Nephron (organoid): ENCODE results near the gene CD86.

Experiments used
- H3K27ac Mint-ChIP-seq, 3 experiments: 2 replicates each; pipeline ENCODE4 v1.8.0; 2020; ENCODE audit warnings: mixed read lengths in 3 of 3, mild to moderate bottlenecking in 2 of 3, moderate library complexity in 1 of 3
- H3K27me3 Mint-ChIP-seq: 2 replicates; pipeline ENCODE4 v1.8.0; 2021; ENCODE audit warnings: low read depth, mild to moderate bottlenecking, moderate library complexity, mixed read lengths
- H3K36me3 Mint-ChIP-seq: 2 replicates; pipeline ENCODE4 v1.8.0; 2020; ENCODE audit warnings: low read depth, mixed read lengths
- H3K4me1 Mint-ChIP-seq: 2 replicates; pipeline ENCODE4 v1.8.0; 2020; ENCODE audit warnings: mixed read lengths
- H3K4me3 Mint-ChIP-seq, 3 experiments: 2 replicates each; pipeline ENCODE4 v1.8.0; 2020; ENCODE audit warnings: mild to moderate bottlenecking in 3 of 3, mixed read lengths in 3 of 3, moderate library complexity in 2 of 3
- H3K9me3 Mint-ChIP-seq: 2 replicates; pipeline ENCODE4 v1.8.0; 2020; ENCODE audit warnings: mixed read lengths
- CTCF ChIP-seq, 3 experiments: fragments of 200-600 bp; sonication (generic); IDR thresholded peaks; one replicate each; pipeline ENCODE4 v1.5.0; 2021; ENCODE audit warnings: antibody characterized with exemption in 3 of 3; ENCODE audit not compliant: unreplicated experiment in 3 of 3

Gene CD86

GRCh38 chr3:122080207-122080587 lies 25.0 kb downstream of the CD86 start:
- Mint-ChIP-seq H3K9me3 (no peaks in the 10 kb centered on the region), H3K36me3 (no peaks in the 10 kb centered on the region), H3K4me3 (no peak overlapping the region), H3K27me3 (peaks cover 5% of the 10 kb centered on the region), H3K4me1 (no peaks in the 10 kb centered on the region), H3K27ac (no peak overlapping the region)
- no peak for TF ChIP-seq CTCF (IDR thresholded peaks at IDR 0.05; ENCODE audit: unreplicated experiment in 3 of 3)

GRCh38 chr3:122081543-122082247 lies 26.5 kb downstream of the CD86 start:
- Mint-ChIP-seq H3K27me3 (peaks cover 5% of the 10 kb centered on the region), H3K4me1 (no peaks in the 10 kb centered on the region), H3K4me3 (no peak overlapping the region), H3K27ac (peak overlapping the region in 1 of 3 experiments; percentile 8), H3K36me3 (no peaks in the 10 kb centered on the region), H3K9me3 (no peaks in the 10 kb centered on the region)
- no peak for TF ChIP-seq CTCF (IDR thresholded peaks at IDR 0.05; ENCODE audit: unreplicated experiment in 3 of 3)

GRCh38 chr3:122082357-122082756 lies 27.2 kb downstream of the CD86 start:
- Mint-ChIP-seq H3K27me3 (peaks cover 5% of the 10 kb centered on the region), H3K4me1 (peaks cover 3% of the 10 kb centered on the region), H3K4me3 (no peak overlapping the region), H3K36me3 (no peaks in the 10 kb centered on the region), H3K9me3 (no peaks in the 10 kb centered on the region), H3K27ac (no peak overlapping the region)
- TF ChIP-seq CTCF (IDR thresholded peaks at IDR 0.05; ENCODE audit: unreplicated experiment in 3 of 3) = no peak

GRCh38 chr3:122084799-122085198 lies 29.6 kb downstream of the CD86 start:
- H3K9me3 Mint-ChIP-seq = no peaks in the 10 kb centered on the region
- no peak overlapping the region for H3K4me3 Mint-ChIP-seq
- peaks cover 3% of the 10 kb centered on the region for H3K27me3 Mint-ChIP-seq
- no peak for TF ChIP-seq CTCF (IDR thresholded peaks at IDR 0.05; ENCODE audit: unreplicated experiment in 3 of 3)
- H3K36me3 Mint-ChIP-seq = no peaks in the 10 kb centered on the region
- no peak overlapping the region for H3K27ac Mint-ChIP-seq
- peaks cover 16% of the 10 kb centered on the region for H3K4me1 Mint-ChIP-seq

- Mint-ChIP-seq H3K9me3 (no peaks in the 10 kb centered on the region), H3K4me1 (peaks cover 19% of the 10 kb centered on the region), H3K4me3 (no peak overlapping the region), H3K27ac (no peak overlapping the region), H3K27me3 (no peaks in the 10 kb centered on the region), H3K36me3 (no peaks in the 10 kb centered on the region)
- TF ChIP-seq CTCF (IDR thresholded peaks at IDR 0.05; ENCODE audit: unreplicated experiment in 3 of 3) = no peak
Measured at GRCh38 chr3:122085673-122086072, 30.5 kb downstream of the CD86 start.

GRCh38 chr3:122088531-122088930 lies 33.4 kb downstream of the CD86 start:
- Mint-ChIP-seq H3K4me3 (no peak overlapping the region), H3K9me3 (no peaks in the 10 kb centered on the region), H3K27me3 (no peaks in the 10 kb centered on the region), H3K27ac (peak overlapping the region in 2 of 3 experiments; percentile 6 to 40), H3K4me1 (peaks cover 39% of the 10 kb centered on the region), H3K36me3 (no peaks in the 10 kb centered on the region)
- no peak for TF ChIP-seq CTCF (IDR thresholded peaks at IDR 0.05; ENCODE audit: unreplicated experiment in 3 of 3)
